Lung (tissue), 12 donors: ENCODE results near the gene NRCAM. TPM values are rescaled to one million over a fixed set of nuclear protein-coding genes. Genes with fewer than 3 reads are reported as not detected.
"Not testable (repeated sequence)": the region's sequence is repeated elsewhere in the genome, so short reads cannot be mapped to it uniquely, and the experiment has no call there.

ENCODE experiments used
- ATAC-seq: fragments of 200-7000 bp; cut with Tn5 transposase; one replicate; pipeline ENCODE4 v1.9.1; 2020; ENCODE audit warnings: moderate number of reproducible peaks; ENCODE audit not compliant: insufficient read depth, low FRiP score
- DNase-seq, 3 donors: peaks; one replicate each; pipeline ENCODE4 v3.0.0-alpha.2; 2013 to 2017
- H3K27ac ChIP-seq, 2 donors: one replicate each; pipeline ENCODE4 v1.5.1; 2013; ENCODE audit warnings: mild to moderate bottlenecking in 2 of 2, moderate library complexity in 2 of 2, control low read depth in 1 of 2, inconsistent platforms in 1 of 2, low read depth in 1 of 2, low read length in 1 of 2
- H3K27me3 ChIP-seq, 3 donors: one replicate each; pipeline ENCODE4 v1.5.1; 2013; ENCODE audit warnings: low read length in 2 of 3; ENCODE audit not compliant: control insufficient read depth in 3 of 3, insufficient read depth in 3 of 3
- H3K36me3 ChIP-seq, 4 donors: one replicate each; pipeline ENCODE4 v1.5.1; 2013; ENCODE audit warnings: low read length in 4 of 4, mild to moderate bottlenecking in 1 of 4, moderate library complexity in 1 of 4; ENCODE audit not compliant: control insufficient read depth in 4 of 4, insufficient read depth in 4 of 4
- H3K4me1 ChIP-seq, 5 donors: one replicate each; pipeline ENCODE4 v1.5.1; 2013; ENCODE audit warnings: low read length in 5 of 5, mild to moderate bottlenecking in 2 of 5, moderate library complexity in 1 of 5; ENCODE audit not compliant: control insufficient read depth in 5 of 5, insufficient read depth in 5 of 5
- H3K4me3 ChIP-seq: one replicate; pipeline ENCODE4 v1.5.1; 2013; ENCODE audit warnings: mild to moderate bottlenecking, control low read depth, moderate library complexity
- H3K9ac ChIP-seq, 2 donors: one replicate each; pipeline ENCODE4 v1.5.1; 2013; ENCODE audit warnings: low read length in 2 of 2, control low read depth in 1 of 2; ENCODE audit not compliant: insufficient read depth in 1 of 2
- H3K9me3 ChIP-seq, 4 donors: one replicate each; pipeline ENCODE4 v1.5.1; 2013; ENCODE audit warnings: low read length in 3 of 4, mild to moderate bottlenecking in 1 of 4, moderate library complexity in 1 of 4; ENCODE audit not compliant: control insufficient read depth in 4 of 4, insufficient read depth in 3 of 4
- WGBS, 2 donors: extraction: QIAGEN DNeasy Blood & Tissue Kit; methylation state at CpG; one replicate each; pipeline ENCODE4 v1.1.7; 2013; 5-methylcytosine and 5-hydroxymethylcytosine counted together
- polyA plus RNA-seq, 2 donors: library from polyadenylated mRNA; stranded (reverse); fragments of 200-250 nt; gene quantifications; one replicate each; pipeline ENCODE4 v1.2.1, GENCODE V29; 2013
- total RNA-seq, 2 donors: library from RNA; depleted of rRNA in 1 of 2; stranded (reverse); fragments of >200 nt in 1 of 2; gene quantifications; one replicate each; pipeline ENCODE4 v1.2.1, GENCODE V29; 2014 to 2021
- TF ChIP-seq, protein P1 (sequence below): IDR thresholded peaks from 2 replicates; pipeline ENCODE4 v1.5.1; 2012; ENCODE audit warnings: mild to moderate bottlenecking; ENCODE audit errors: control extremely low read depth, extremely low read depth
- donor health status: control.
- donor health status: control.
- donor health status: Bipolar disorder and iron deficiency.
- donor health status: healthy.
- donor health status: DM: yes; HTN: yes; CAD: no.

Gene NRCAM
- total and polyA plus RNA-seq, 4 donors, result 2.5 to 32.4 (median 11.0) TPM

DNA sequence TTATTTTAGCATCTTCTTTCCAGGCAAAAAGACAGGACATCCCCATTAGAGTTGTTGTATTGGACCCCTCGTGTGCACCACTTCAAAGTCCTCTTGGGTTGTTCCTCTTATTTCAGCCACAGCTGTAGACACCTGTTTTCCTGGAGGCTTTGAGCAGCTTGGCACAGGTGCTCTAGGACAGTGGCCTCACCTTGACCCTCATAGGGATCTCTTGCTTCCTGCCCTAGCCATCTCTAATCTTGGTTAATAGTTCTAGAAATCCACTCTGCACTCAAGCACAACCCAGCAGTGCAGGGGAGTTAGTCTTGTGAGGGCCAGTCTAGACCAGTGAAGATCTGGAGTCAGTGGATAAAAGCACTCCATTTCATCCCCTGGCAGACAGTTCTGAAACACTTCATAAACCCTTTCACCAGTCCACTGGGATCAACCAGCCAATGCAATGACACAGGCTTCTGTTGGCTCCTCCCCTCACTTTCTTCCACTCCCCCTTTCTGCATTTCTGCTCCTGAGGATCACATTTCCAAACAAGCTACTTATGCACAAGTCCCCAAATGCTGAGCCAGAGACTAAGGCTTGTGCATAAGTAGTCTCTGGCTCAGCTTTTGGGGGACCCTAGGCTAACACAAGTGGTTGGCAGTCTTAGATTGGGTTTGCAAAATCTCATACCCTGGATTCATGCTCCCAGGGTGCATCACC is 194.5 kb downstream of the NRCAM start:
- TF ChIP-seq, protein P1, sequence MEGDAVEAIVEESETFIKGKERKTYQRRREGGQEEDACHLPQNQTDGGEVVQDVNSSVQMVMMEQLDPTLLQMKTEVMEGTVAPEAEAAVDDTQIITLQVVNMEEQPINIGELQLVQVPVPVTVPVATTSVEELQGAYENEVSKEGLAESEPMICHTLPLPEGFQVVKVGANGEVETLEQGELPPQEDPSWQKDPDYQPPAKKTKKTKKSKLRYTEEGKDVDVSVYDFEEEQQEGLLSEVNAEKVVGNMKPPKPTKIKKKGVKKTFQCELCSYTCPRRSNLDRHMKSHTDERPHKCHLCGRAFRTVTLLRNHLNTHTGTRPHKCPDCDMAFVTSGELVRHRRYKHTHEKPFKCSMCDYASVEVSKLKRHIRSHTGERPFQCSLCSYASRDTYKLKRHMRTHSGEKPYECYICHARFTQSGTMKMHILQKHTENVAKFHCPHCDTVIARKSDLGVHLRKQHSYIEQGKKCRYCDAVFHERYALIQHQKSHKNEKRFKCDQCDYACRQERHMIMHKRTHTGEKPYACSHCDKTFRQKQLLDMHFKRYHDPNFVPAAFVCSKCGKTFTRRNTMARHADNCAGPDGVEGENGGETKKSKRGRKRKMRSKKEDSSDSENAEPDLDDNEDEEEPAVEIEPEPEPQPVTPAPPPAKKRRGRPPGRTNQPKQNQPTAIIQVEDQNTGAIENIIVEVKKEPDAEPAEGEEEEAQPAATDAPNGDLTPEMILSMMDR, result no peak
- Histone ChIP-seq H3K36me3 (no peaks in the 10 kb centered on the region), H3K4me1 (no peaks in the 10 kb centered on the region), H3K4me3 (no peak overlapping the region), H3K27ac (no peak overlapping the region), H3K9ac (no peak overlapping the region), H3K27me3 (no peaks in the 10 kb centered on the region), H3K9me3 (peaks cover 0 to 3% (median 0%) of the 10 kb centered on the region in 4 donors)
- ATAC-seq (no peak), DNase-seq (no peak)
- 66 to 67% methylated on average over 1 of the region's 1 CpG for WGBS, 2 donors

DNA sequence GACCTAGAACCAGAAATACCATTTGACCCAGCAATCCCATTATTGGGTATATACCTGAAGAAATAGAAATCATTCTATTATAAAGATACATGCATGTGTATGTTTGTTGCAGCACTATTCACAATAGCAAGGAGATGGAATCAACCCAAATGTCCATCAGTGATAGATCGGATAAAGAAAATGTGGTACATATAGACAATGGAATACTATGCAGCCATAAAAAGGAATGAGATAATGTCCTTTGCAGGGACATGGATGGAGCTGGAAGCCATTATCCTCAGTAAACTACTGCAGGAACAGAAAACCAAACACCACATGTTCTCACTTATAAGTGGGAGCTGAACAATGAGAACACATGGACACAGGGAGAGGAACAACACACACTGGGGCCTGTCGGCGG is 196.8 kb downstream of the NRCAM start:
- not testable (repeated sequence) for H3K4me1 ChIP-seq, H3K4me3 ChIP-seq, H3K27me3 ChIP-seq, DNase-seq, H3K9ac ChIP-seq, H3K36me3 ChIP-seq, H3K9me3 ChIP-seq, H3K27ac ChIP-seq, ATAC-seq
- 88 to 89% methylated on average over 3 of the region's 3 CpGs for WGBS, 2 donors

DNA sequence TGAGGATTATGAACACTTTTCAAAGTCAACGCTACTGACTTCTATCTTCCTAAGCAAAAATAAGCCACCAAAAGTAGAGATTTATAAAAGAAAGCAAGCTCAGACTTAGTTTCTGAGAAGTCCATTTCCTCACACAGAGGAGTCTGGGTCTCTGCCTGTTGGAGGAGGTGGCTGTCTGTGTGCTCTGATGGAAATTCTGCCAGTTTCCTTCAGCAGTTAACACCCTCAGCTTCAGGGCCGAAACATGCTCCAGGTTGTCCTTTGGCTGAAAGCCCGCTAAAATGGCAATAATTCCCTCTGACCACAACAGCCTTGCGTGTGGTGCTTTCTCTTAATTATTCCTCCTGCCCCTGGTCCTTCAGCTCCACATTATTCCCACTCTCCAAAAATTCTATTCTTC is 198.3 kb downstream of the NRCAM start:
- no peaks in the 10 kb centered on the region for H3K36me3 ChIP-seq
- no peaks in the 10 kb centered on the region for H3K4me1 ChIP-seq
- H3K4me3 ChIP-seq, result no peak overlapping the region
- ATAC-seq (no peak), DNase-seq (no peak)
- no peak overlapping the region for H3K27ac ChIP-seq
- no peaks in the 10 kb centered on the region for H3K27me3 ChIP-seq
- TF ChIP-seq, protein P1, result no peak
- H3K9ac ChIP-seq, result no peak overlapping the region
- peaks cover 0 to 3% (median 0%) of the 10 kb centered on the region in 4 donors for H3K9me3 ChIP-seq
- WGBS, 2 donors, result 87 to 92% methylated on average over 4 of the region's 4 CpGs

DNA sequence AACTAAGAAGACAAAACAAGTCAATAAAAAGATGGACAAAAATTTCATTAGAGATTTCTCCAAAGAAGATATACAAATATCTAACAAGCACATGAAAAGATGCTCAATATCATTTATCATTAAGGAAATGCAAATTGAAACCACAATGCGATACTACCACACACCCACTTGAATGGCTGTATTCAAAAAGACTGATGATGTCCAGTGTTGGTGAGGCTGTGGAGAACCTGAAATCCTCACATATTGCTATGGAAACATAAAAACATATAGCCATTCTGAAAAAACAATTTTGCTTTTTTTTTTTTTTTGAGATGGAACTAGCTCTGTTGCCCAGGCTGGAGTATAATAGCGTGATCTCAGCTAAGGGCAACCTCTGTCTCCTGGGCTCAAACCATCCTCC is 202.0 kb downstream of the NRCAM start:
- no peaks in the 10 kb centered on the region for H3K27me3 ChIP-seq
- no peak overlapping the region for H3K9ac ChIP-seq
- TF ChIP-seq, protein P1, result no peak
- H3K4me1 ChIP-seq, result no peaks in the 10 kb centered on the region
- WGBS, 2 donors, result 90 to 95% methylated on average over 2 of the region's 2 CpGs
- no peak for DNase-seq
- H3K9me3 ChIP-seq, result no peaks in the 10 kb centered on the region
- no peak overlapping the region for H3K4me3 ChIP-seq
- no peak overlapping the region for H3K27ac ChIP-seq
- ATAC-seq, result no peak
- H3K36me3 ChIP-seq, result no peaks in the 10 kb centered on the region
